Stomach (tissue), 9 donors: Measurements from ENCODE around the gene RAD21L1. TPM values are rescaled to one million over a fixed set of nuclear protein-coding genes. Genes with fewer than 3 reads are reported as not detected.

Experiments used
- DNase-seq, 2 donors: peaks; one replicate each; pipeline versions ENCODE4 v3.0.0 to v3.0.0-alpha.2; 2013 to 2019
- H3K27ac ChIP-seq, 5 donors: fragments of 200-600 bp in 4 of 5; sonication (generic) in 4 of 5; one replicate each; pipeline ENCODE4 v1.5.1; 2013 to 2019; ENCODE audit warnings: mild to moderate bottlenecking in 1 of 5, moderate library complexity in 1 of 5
- H3K27me3 ChIP-seq, 3 donors: fragments of 200-600 bp; sonication (generic); one replicate each; pipeline ENCODE4 v1.5.1; 2017 to 2019; ENCODE audit warnings: mixed run types in 1 of 3
- H3K36me3 ChIP-seq, 4 donors: fragments of 200-600 bp; sonication (generic); 1 replicate in 3 of 4; 2 replicates in 1 of 4; pipeline ENCODE4 v1.5.1; 2016 to 2019
- H3K4me1 ChIP-seq, 4 donors: fragments of 200-600 bp; sonication (generic); one replicate each; pipeline ENCODE4 v1.5.1; 2016 to 2019
- H3K4me3 ChIP-seq, 4 donors: fragments of 200-600 bp; sonication (generic) in 3 of 4; one replicate each; pipeline ENCODE4 v1.5.1; 2016 to 2019; ENCODE audit warnings: mild to moderate bottlenecking in 1 of 4
- H3K9me3 ChIP-seq, 4 donors: fragments of 200-600 bp; sonication (generic); one replicate each; pipeline ENCODE4 v1.5.1; 2016 to 2019
- CTCF ChIP-seq, 7 experiments: fragments of 450-650 bp in 4 of 7; fragments of 200-600 bp in 3 of 7; sonication (generic) in 3 of 7; IDR thresholded peaks; one replicate each; pipeline ENCODE4 v1.5.1; 2016 to 2019; ENCODE audit warnings: antibody characterized with exemption in 7 of 7, control low read depth in 2 of 7, mild to moderate bottlenecking in 1 of 7
- EP300 ChIP-seq: sonication (generic); formaldehyde crosslinking; IDR thresholded peaks from one replicate; pipeline ENCODE4 v1.6.1; 2017; ENCODE audit warnings: antibody characterized with exemption
- POLR2A ChIP-seq, 4 donors: fragments of 450-650 bp; IDR thresholded peaks; one replicate each; pipeline ENCODE4 v1.6.1; 2016; ENCODE audit warnings: antibody characterized with exemption in 4 of 4, control low read depth in 2 of 4, mild to moderate bottlenecking in 1 of 4, moderate library complexity in 1 of 4
- POLR2AphosphoS5 ChIP-seq, 3 donors: sonication (generic); formaldehyde crosslinking; IDR thresholded peaks; one replicate each; pipeline ENCODE4 v1.6.1; 2016; ENCODE audit warnings: antibody characterized with exemption in 3 of 3
- WGBS, 5 donors: extraction: QIAGEN DNeasy Blood & Tissue Kit in 3 of 5; methylation state at CpG; one replicate each; pipeline versions ENCODE4 v1.1.5 to v1.1.7; 2013 to 2018; 5-methylcytosine and 5-hydroxymethylcytosine counted together
- intact Hi-C: fragments of 100-400 bp; cut with DNase I; formaldehyde crosslinking; loops from one replicate; pipeline ENCODE4 v1.15.1; 2023; ENCODE audit warnings: low total_unique reads
- polyA plus RNA-seq, 3 donors: library from polyadenylated mRNA; stranded (reverse); fragments of 200-250 nt; gene quantifications; one replicate each; pipeline ENCODE4 v1.2.3, GENCODE V29; 2013
- total RNA-seq, 5 donors: library from RNA; depleted of rRNA; stranded (reverse); fragments of >200 nt; gene quantifications; one replicate each; pipeline versions ENCODE4 v1.1.0 to v1.2.3, GENCODE V29; 2014 to 2016
- donor health status: healthy with polysubstance abuse.
- donor health status: Bipolar disorder and iron deficiency.
- donor health status: healthy.

The RAD21L1 gene
- total and polyA plus RNA-seq, 8 donors, result not detected

- Histone ChIP-seq H3K36me3 (no peaks in the 10 kb centered on the region), H3K27me3 (peaks cover 0 to 21% (median 0%) of the 10 kb centered on the region in 3 donors), H3K27ac (no peak overlapping the region), H3K9me3 (no peaks in the 10 kb centered on the region), H3K4me3 (no peak overlapping the region), H3K4me1 (no peaks in the 10 kb centered on the region)
- intact Hi-C loops, result no loop called here
- 85 to 91% (median 89%) methylated on average over 3 of the region's 3 CpGs for WGBS, 5 donors
- TF ChIP-seq POLR2AphosphoS5 (IDR thresholded peaks at IDR 0.05) (no peak), POLR2A (IDR thresholded peaks at IDR 0.05) (no peak), CTCF (IDR thresholded peaks at IDR 0.05) (no peak), EP300 (no peak)
- no peak for DNase-seq
These were observed 18.5 kb upstream of the RAD21L1 start for GRCh38 chr20:1207293-1207878.

DNA sequence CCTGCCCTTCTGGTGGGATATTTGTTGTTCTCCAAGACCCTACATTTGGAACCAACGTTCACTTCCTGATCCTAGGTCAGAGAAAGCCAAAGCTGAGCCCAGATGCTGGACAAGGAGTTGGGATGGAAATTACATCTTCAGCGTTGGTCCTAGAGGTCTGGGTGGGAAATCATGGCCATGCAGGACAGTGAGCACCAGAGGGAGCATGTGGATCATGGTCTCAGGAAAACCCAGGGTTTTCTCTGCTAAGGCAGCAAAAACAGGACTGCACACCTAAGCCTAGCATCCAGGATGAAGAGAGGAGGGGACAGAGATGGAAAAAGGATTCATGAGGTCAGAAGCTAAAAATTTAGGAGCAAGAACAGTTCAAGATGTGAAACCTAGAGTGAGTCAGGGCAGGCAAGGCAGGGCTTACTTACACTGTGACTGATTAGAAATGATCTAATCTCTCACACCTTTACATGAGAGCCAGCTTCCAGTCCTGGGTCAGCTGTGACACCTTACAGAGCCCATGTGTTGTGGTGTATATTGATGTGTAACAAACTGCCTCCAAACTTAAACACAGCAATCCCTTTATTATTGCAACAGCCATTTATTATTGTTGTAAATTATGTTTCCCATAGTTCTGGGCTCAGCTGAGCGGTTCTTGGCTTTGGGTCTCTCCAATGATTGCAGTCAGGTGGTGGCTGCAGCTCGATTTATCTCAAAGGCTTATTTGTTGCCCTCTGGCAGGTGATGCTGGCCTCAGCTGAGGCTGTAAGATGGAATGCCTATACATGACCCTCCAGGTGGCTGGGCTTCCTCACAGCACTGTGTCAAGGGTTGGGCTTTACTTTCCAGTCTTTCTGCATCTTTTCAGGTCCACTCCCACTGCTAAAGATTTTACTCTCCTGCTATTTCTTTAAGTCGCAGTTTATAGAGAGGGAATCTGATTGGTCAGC is 16.1 kb upstream of the RAD21L1 start:
- H3K27ac ChIP-seq, result no peak overlapping the region
- intact Hi-C loops, result loop anchor here (10.0 kb wide), 1 partner anchor 395 kb away; no protein-coding TSS in a partner anchor
- 44 to 58% (median 52%) methylated on average over 5 of the region's 5 CpGs for WGBS, 5 donors

DNA sequence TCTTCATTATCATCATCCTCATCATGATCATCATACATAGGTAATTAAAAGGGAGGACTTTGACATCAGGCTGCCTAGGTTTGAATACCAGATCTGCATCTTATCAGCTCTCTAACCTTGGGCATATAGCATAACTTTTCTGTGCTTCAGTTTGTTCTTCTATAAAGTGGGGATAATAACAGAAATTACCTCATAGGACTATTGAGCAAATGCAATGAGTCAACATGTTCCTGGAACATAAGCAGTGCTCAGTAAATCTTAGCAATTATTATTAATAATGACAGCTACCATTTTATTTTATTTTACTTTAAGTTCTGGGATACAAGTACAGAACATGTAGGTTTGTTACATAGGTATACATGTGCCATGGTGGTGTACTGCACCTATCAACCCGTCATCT is 15.3 kb upstream of the RAD21L1 start:
- Histone ChIP-seq H3K27me3 (peaks cover 0 to 30% (median 0%) of the 10 kb centered on the region in 3 donors), H3K4me1 (peaks cover 0 to 8% (median 4%) of the 10 kb centered on the region in 4 donors), H3K9me3 (no peaks in the 10 kb centered on the region), H3K4me3 (no peak overlapping the region), H3K36me3 (no peaks in the 10 kb centered on the region), H3K27ac (no peak overlapping the region)
- intact Hi-C loops, result loop anchor here (10.0 kb wide), 1 partner anchor 396 kb away; no protein-coding TSS in a partner anchor
- TF ChIP-seq POLR2A (IDR thresholded peaks at IDR 0.05) (no peak), EP300 (no peak), CTCF (IDR thresholded peaks at IDR 0.05) (no peak), POLR2AphosphoS5 (IDR thresholded peaks at IDR 0.05) (no peak)
- no peak for DNase-seq
- 90 to 100% (median 93%) methylated on average over 1 of the region's 1 CpG for WGBS, 5 donors

More for the DNA sequence above, 16.1 kb upstream of the RAD21L1 start:
- Histone ChIP-seq H3K4me3 (no peak overlapping the region), H3K9me3 (no peaks in the 10 kb centered on the region), H3K4me1 (peaks cover 0 to 8% (median 4%) of the 10 kb centered on the region in 4 donors), H3K36me3 (no peaks in the 10 kb centered on the region), H3K27me3 (peaks cover 0 to 26% (median 0%) of the 10 kb centered on the region in 3 donors)
- DNase-seq, result no peak
- TF ChIP-seq POLR2A (IDR thresholded peaks at IDR 0.05), result no peak
- TF ChIP-seq POLR2AphosphoS5 (IDR thresholded peaks at IDR 0.05), result no peak
- no peak for TF ChIP-seq CTCF (IDR thresholded peaks at IDR 0.05)
- TF ChIP-seq EP300, result no peak

- intact Hi-C loops, result loop anchor here (10.0 kb wide), 1 partner anchor 397 kb away; no protein-coding TSS in a partner anchor
- DNase-seq, result no peak
- Histone ChIP-seq H3K9me3 (no peaks in the 10 kb centered on the region), H3K36me3 (no peaks in the 10 kb centered on the region), H3K4me3 (no peak overlapping the region), H3K4me1 (peaks cover 0 to 9% (median 4%) of the 10 kb centered on the region in 4 donors), H3K27ac (no peak overlapping the region), H3K27me3 (peaks cover 0 to 43% (median 0%) of the 10 kb centered on the region in 3 donors)
- TF ChIP-seq EP300, result no peak
- no peak for TF ChIP-seq CTCF (IDR thresholded peaks at IDR 0.05)
- no peak for TF ChIP-seq POLR2AphosphoS5 (IDR thresholded peaks at IDR 0.05)
- no peak for TF ChIP-seq POLR2A (IDR thresholded peaks at IDR 0.05)
These were observed 13.8 kb upstream of the RAD21L1 start for GRCh38 chr20:1212023-1212422.
